ENCODE results near the gene IL9. TPM values are rescaled to one million over a fixed set of nuclear protein-coding genes. Genes with fewer than 3 reads are reported as not detected.
A peak's percentile ranks its signal among the peaks of the same experiment; 100 is the strongest.

IL9 gene
- not detected in 2 replicates for total RNA-seq (ENCODE audit: low replicate concordance)

GRCh38 chr5:135895474-135896006 is at the start of gene IL9:
Gene IL9 (minus strand): TSS chr5:135895841. CDS start chr5:135895816, 25 bp downstream.
- DNase-seq (ENCODE audit: low read depth) = no peak
- no peak for TF ChIP-seq CTCF (IDR thresholded peaks at IDR 0.05; ENCODE audit: insufficient read depth, low read length)
- H3K4me3 ChIP-seq (ENCODE audit: low read depth, low read length) = no peak within 1 kb of the TSS

GRCh38 chr5:135944967-135945560 is 49.4 kb upstream of the IL9 start:
- TF ChIP-seq CTCF (IDR thresholded peaks at IDR 0.05; ENCODE audit: insufficient read depth, low read length) = peak; percentile 76
- peak; percentile 93 for DNase-seq (ENCODE audit: low read depth)
- H3K4me3 ChIP-seq (ENCODE audit: low read depth, low read length) = no peak overlapping the region

GRCh38 chr5:135944564-135944963 is 48.9 kb upstream of the IL9 start:
- DNase-seq (ENCODE audit: low read depth) = no peak
- TF ChIP-seq CTCF (IDR thresholded peaks at IDR 0.05; ENCODE audit: insufficient read depth, low read length) = no peak
- no peak overlapping the region for H3K4me3 ChIP-seq (ENCODE audit: low read depth, low read length)

GRCh38 chr5:135942202-135942771 is 46.6 kb upstream of the IL9 start:
- no peak for TF ChIP-seq CTCF (IDR thresholded peaks at IDR 0.05; ENCODE audit: insufficient read depth, low read length)
- H3K4me3 ChIP-seq (ENCODE audit: low read depth, low read length) = no peak overlapping the region
- no peak for DNase-seq (ENCODE audit: low read depth)

- no peak overlapping the region for H3K4me3 ChIP-seq (ENCODE audit: low read depth, low read length)
- no peak for DNase-seq (ENCODE audit: low read depth)
- TF ChIP-seq CTCF (IDR thresholded peaks at IDR 0.05; ENCODE audit: insufficient read depth, low read length) = no peak
These were observed 46.1 kb upstream of the IL9 start for GRCh38 chr5:135941711-135942110.

GRCh38 chr5:135937245-135937911 is 41.7 kb upstream of the IL9 start:
- DNase-seq (ENCODE audit: low read depth) = no peak
- H3K4me3 ChIP-seq (ENCODE audit: low read depth, low read length) = no peak overlapping the region
- TF ChIP-seq CTCF (IDR thresholded peaks at IDR 0.05; ENCODE audit: insufficient read depth, low read length) = no peak
